T-helper 22 cell (primary cell): ENCODE results near the gene NXN.
A peak's percentile ranks its signal among the peaks of the same experiment; 100 is the strongest.
"Not testable (repeated sequence)": the region's sequence is repeated elsewhere in the genome, so short reads cannot be mapped to it uniquely, and the experiment has no call there.

ENCODE experiments used
- DNase-seq: peaks from one replicate; pipeline ENCODE4 v3.0.0-alpha.2; 2020; ENCODE audit warnings: low read depth

Gene NXN

GRCh38 chr17:1006054-1006453 lies 26.5 kb upstream of the NXN start:
- DNase-seq, result no peak

- DNase-seq, result no peak
These were observed 25.9 kb upstream of the NXN start for GRCh38 chr17:1005361-1005946.

GRCh38 chr17:1004769-1005295 lies 25.3 kb upstream of the NXN start:
- DNase-seq, result no peak

GRCh38 chr17:1003972-1004768 lies 24.6 kb upstream of the NXN start:
- DNase-seq, result no peak

GRCh38 chr17:1003633-1003971 lies 24.0 kb upstream of the NXN start:
- DNase-seq, result no peak

- DNase-seq, result no peak
These were observed 23.4 kb upstream of the NXN start for GRCh38 chr17:1002771-1003555.

GRCh38 chr17:1002412-1002753 lies 22.8 kb upstream of the NXN start:
- DNase-seq, result no peak

GRCh38 chr17:1001640-1002411 lies 22.2 kb upstream of the NXN start:
- DNase-seq, result no peak

- DNase-seq, result no peak
These were observed 21.3 kb upstream of the NXN start for GRCh38 chr17:1000597-1001461.

- DNase-seq, result no peak
These were observed 18.5 kb upstream of the NXN start for GRCh38 chr17:998111-998510.

- DNase-seq, result peak; percentile 86
These were observed 17.2 kb upstream of the NXN start, which contains the start of gene TIMM22 for GRCh38 chr17:996554-997344. TIMM22 (plus strand) TSS chr17:997129; CDS start chr17:997143, 14 bp downstream.

- DNase-seq, result not testable (repeated sequence)
These were observed 15.7 kb upstream of the NXN start for GRCh38 chr17:995324-995723.

- no peak for DNase-seq
These were observed 13.4 kb upstream of the NXN start for GRCh38 chr17:992933-993332.

- DNase-seq, result no peak
These were observed 9.0 kb upstream of the NXN start for GRCh38 chr17:988561-988960.

GRCh38 chr17:987931-988330 lies 8.4 kb upstream of the NXN start:
- no peak for DNase-seq

GRCh38 chr17:986322-986929 lies 6.8 kb upstream of the NXN start:
- no peak for DNase-seq

- no peak for DNase-seq
These were observed 4.3 kb upstream of the NXN start for GRCh38 chr17:983921-984320.

- DNase-seq, result no peak
These were observed 1.7 kb upstream of the NXN start for GRCh38 chr17:981292-981658.

GRCh38 chr17:980406-981291 lies 1.1 kb upstream of the NXN start:
- peak; percentile 65 for DNase-seq
